Measurements from ENCODE around the gene CEMIP2.

Gene CEMIP2

GRCh38 chr9:71774920-71775319 lies 6.6 kb upstream of the CEMIP2 start:
- DNase-seq (ENCODE audit: low read depth), result no peak

- DNase-seq (ENCODE audit: low read depth), result no peak
These were observed 4.4 kb upstream of the CEMIP2 start for GRCh38 chr9:71772726-71773125.

GRCh38 chr9:71770170-71770569 lies 1.9 kb upstream of the CEMIP2 start:
- DNase-seq (ENCODE audit: low read depth), result no peak

- DNase-seq (ENCODE audit: low read depth), result peak; percentile 54
These were observed 1.2 kb upstream of the CEMIP2 start for GRCh38 chr9:71769175-71770161.

- no peak for DNase-seq (ENCODE audit: low read depth)
These were observed 464 bp downstream of the CEMIP2 start for GRCh38 chr9:71767776-71768321.

- DNase-seq (ENCODE audit: low read depth), result no peak
These were observed 1.0 kb downstream of the CEMIP2 start for GRCh38 chr9:71767163-71767775.

- DNase-seq (ENCODE audit: low read depth), result no peak
These were observed 1.6 kb downstream of the CEMIP2 start for GRCh38 chr9:71766663-71767062.

GRCh38 chr9:71765693-71766092 lies 2.6 kb downstream of the CEMIP2 start:
- no peak for DNase-seq (ENCODE audit: low read depth)

- DNase-seq (ENCODE audit: low read depth), result no peak
These were observed 3.4 kb downstream of the CEMIP2 start for GRCh38 chr9:71764891-71765290.

GRCh38 chr9:71764463-71764862 lies 3.9 kb downstream of the CEMIP2 start:
- no peak for DNase-seq (ENCODE audit: low read depth)

GRCh38 chr9:71763832-71764231 lies 4.5 kb downstream of the CEMIP2 start:
- no peak for DNase-seq (ENCODE audit: low read depth)

- DNase-seq (ENCODE audit: low read depth), result no peak
These were observed 5.2 kb downstream of the CEMIP2 start for GRCh38 chr9:71762900-71763653.

GRCh38 chr9:71761938-71762353 lies 6.4 kb downstream of the CEMIP2 start:
- DNase-seq (ENCODE audit: low read depth), result no peak

GRCh38 chr9:71760901-71761300 lies 7.4 kb downstream of the CEMIP2 start:
- no peak for DNase-seq (ENCODE audit: low read depth)

GRCh38 chr9:71758785-71759184 lies 9.5 kb downstream of the CEMIP2 start:
- DNase-seq (ENCODE audit: low read depth), result no peak

GRCh38 chr9:71758277-71758676 lies 10.0 kb downstream of the CEMIP2 start:
- no peak for DNase-seq (ENCODE audit: low read depth)

- DNase-seq (ENCODE audit: low read depth), result no peak
These were observed 11.6 kb downstream of the CEMIP2 start for GRCh38 chr9:71756753-71757152.

- no peak for DNase-seq (ENCODE audit: low read depth)
These were observed 12.4 kb downstream of the CEMIP2 start for GRCh38 chr9:71755869-71756268.

- no peak for DNase-seq (ENCODE audit: low read depth)
These were observed 13.1 kb downstream of the CEMIP2 start for GRCh38 chr9:71755230-71755629.

GRCh38 chr9:71754151-71754550 lies 14.2 kb downstream of the CEMIP2 start:
- DNase-seq (ENCODE audit: low read depth), result no peak

- DNase-seq (ENCODE audit: low read depth), result no peak
These were observed 15.4 kb downstream of the CEMIP2 start for GRCh38 chr9:71752928-71753327.

GRCh38 chr9:71752352-71752751 lies 16.0 kb downstream of the CEMIP2 start:
- DNase-seq (ENCODE audit: low read depth), result no peak

Measured in stimulated activated CD8-positive, alpha-beta memory T cell treated with anti-CD3 and anti-CD28 coated beads, Interleukin-4, amount 100 ng/mL, for 24 hours (primary cell).